CD4-positive, alpha-beta T cell treated with Interferon alpha-2 for 1 hour (primary cell): ENCODE measurements around the gene SELENOO.

ENCODE experiments used
- DNase-seq, 2 donors: peaks; one replicate each; pipeline ENCODE4 v3.0.0-alpha.2; 2020 to 2022

The SELENOO gene

GRCh38 chr22:50243685-50244419 is 43.0 kb downstream of the SELENOO start:
- DNase-seq: no peak

DNA sequence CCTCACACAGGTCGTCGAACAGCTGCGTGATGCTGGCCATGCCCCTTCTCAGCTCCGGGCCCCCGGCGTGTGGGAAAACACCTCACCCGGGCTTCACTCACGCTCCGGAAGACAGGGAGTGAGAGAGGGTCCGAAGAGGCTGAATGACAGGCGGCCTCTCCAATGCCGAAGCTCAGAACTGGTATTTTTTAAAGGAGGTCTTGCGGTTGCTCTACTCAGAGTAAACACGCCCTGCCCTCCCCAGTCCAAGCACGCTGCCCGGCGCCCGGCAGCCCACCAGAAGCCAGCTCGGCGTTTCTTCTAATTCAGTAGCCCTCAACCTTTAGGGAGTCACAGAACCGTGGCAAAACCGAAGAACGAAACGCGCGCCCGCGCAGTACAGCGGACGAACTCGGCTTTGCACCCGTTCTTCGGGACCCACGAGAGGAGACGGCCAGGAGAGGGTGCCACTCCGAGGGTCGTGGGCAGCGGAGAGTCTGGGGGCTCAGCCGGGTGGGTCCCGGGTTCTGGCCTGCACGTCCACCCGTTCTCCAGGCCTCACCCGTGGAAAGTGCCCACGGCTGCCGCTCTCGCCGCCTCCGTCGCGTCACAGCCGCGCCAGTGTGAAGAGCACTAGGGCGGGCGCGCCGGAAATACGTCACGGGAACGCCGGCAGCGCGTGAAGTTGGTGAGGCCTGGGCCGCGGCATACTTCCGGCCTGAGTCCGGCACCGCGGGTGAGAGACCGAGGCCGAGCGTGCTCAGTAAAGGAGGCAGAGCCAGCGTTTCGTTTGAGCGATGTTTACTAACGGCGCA is 43.8 kb downstream of the SELENOO start, which contains the start of gene TUBGCP6:
TSS of gene TUBGCP6 (minus strand) at position 604 of the 794 bp plus-strand sequence. CDS start at position 40, 564 bp downstream.
- DNase-seq: peak; percentile 90 to 92

- no peak for DNase-seq
These were observed 44.6 kb downstream of the SELENOO start for GRCh38 chr22:50245214-50246072.

GRCh38 chr22:50246242-50247175 is 45.7 kb downstream of the SELENOO start:
- DNase-seq: no peak

DNA sequence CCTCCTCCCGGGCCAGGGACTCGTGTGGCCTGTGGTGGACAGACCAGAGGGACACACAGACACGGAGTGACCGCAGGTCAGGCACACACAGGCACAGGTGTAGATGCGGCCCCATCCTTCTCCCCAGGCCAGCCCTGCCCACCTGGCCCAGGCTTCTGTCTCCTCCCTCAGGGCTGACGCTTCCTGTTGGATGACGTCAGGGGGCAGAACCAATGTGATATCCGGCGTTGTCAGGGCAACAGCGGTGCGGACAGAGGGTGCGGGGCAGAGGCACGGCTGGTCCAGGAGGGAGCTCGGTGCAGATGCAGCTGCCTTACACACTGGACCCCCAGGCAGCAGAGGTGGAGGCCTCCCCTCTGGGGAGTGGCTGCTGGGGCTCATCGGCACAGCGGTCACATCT is 46.9 kb downstream of the SELENOO start:
- peak; percentile 72 to 82 for DNase-seq

DNA sequence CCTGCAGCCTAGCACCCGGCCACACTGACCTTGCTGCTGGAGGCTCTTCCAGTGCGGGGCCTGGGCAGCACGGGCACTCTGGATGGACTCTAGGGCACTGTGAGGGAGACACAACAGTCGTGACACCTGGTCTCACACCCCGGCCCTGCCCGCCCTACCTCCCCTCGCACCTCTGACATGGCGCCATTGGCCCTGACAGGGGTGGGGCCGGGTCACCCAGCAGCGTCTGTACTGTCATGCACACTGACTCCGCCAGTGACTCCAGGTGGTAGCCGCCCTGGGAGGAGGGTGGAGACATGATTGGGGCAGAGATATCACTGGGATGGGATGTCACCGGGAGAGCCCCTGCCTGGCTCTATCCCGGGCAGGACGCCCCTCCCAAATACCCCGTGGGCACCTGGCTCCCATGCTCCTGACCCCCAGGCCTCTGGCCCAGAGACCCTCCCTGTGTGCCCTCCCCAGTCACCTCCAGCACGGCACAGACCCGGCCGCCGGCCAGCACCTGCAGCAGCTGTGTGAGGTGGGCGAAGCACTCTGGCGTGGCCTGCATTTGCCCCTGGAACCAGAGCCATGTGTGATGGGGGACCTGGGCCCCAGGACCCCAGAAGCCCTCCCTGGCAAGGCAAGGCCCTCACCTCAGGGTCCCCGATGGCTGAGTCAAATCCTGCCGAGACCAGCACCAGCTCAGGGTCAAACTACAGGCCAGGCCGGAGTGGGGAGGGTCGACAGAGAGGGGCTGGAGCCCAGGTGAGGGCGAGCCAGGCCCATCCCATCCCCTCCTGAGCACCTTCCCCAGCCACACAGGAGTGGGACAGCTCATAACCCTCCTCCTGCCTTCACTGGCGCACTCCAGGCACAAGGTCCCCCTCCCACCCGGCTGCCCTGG is 47.6 kb downstream of the SELENOO start:
- no peak for DNase-seq

DNA sequence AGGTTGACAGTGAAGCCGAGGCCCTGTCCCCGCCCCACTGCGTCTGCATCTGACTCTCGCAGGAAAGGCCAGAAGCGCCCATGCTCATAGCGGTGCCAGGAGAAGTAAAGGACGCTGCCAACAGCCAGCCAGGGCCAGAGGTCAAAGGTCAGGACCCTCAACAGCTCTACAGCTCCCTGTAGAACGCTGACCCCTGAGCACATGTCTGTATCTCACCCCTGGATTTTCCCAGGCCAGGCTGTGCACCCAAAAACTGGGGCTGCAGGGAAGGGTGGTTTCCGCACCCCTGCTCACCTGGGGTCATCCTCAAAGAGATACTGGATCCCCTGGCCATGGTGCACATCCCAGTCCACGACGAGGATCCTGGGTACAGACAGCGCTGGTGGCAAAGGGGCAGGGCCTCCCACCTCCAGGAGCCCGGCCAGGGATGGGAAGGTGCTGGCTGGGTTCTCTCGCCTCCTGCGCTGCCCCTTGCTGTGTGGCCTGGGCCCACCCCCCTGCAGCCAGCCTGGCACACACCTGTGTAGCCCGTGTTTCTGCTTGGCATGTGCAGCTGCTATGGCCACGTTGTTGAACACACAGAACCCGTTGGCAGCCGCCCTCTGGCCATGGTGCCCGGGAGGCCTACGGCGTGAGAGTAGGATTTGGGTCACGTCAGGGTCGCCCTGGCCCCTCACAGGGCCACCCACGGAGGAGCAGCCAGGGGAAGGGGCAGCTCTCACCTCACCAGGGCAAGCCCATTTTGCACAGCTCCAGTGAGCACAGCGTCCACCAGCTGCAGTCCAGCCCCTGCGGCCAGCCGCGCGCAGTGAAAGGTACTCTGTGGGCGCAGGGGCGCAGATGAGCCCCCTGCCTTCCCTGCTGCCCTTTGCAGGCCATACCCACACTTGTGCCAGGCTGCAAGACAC is 48.8 kb downstream of the SELENOO start:
- no peak for DNase-seq

GRCh38 chr22:50250249-50250554 is 49.4 kb downstream of the SELENOO start:
- no peak for DNase-seq

DNA sequence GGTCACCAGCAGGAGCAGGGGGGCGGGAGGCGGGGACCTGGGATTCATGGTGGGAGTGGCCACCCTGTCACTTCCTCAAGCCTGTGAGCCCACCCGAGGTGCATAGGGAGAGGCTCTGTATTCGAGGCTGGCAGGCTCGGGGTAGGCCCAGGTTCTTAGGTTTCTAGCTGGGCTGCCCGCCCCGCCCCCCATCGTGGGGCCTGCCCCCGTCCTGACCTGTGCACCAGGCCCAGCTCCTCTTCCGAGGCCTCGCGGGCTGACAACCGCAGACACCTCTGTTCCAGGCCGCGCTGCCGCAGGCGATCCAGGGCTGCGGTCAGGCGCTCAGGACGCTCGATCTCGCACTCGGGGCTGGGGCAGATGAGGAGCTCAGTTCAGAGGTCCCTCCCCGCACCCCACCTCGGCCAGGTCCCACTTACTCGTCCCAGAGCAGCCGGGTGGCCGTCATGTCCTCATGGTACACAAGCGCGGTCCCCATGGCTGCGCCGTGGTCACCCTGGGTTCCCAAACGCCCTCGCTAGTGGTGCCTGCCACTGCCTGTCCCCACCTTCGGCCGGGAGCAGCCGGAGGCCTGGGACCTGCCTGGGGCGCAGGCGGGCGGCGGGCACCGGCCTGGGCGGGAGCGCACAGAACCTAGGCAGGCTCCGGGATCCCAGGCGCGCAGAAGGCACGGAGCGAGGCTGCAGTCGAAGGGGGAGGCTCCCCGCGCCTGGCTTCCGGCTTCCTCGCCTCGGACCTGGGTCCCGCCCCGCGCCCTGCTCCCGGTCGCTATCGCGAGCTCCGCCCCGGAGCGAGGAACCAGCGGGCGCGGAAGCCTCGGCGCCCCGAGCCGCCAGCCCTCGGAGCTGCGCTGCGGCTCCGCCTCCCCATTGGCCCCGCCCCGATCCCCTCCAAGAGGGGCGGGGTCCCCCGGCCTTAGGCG is 50.0 kb downstream of the SELENOO start, which contains the start of gene HDAC10:
TSS of gene HDAC10 (minus strand) at position 711 of the 922 bp plus-strand sequence. CDS start at position 478, 233 bp downstream.
- DNase-seq: peak; percentile 77 to 86

DNA sequence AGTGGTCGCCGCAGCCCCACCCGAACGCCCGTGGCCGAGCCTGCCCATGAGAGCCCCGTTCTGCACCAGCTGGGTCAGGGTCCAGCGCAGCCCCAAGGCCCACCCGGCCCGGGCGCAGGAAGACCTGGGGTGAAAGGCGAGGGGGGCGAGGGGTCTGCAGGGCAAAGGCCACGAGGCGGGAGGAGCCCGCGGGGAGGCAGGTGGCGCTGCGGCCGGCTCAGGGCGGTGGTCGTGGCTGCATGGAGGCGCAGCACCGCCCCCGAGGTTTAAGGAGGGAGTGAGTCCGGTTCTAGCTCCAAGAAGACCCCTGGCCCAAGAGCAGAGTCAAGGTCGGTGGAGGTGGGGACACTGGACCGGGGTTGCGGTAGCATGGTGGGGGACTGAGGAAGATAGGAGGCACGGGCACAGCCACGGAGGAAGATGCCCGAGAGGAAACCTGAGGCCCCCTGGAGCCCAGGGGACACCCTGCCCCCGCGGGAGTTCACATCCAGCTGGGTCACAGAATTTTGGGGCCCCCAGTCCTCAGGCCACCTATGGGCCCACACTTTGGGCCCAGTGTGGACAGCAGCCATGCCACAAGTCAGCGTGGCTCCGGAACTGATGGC is 50.8 kb downstream of the SELENOO start:
- DNase-seq: no peak

DNA sequence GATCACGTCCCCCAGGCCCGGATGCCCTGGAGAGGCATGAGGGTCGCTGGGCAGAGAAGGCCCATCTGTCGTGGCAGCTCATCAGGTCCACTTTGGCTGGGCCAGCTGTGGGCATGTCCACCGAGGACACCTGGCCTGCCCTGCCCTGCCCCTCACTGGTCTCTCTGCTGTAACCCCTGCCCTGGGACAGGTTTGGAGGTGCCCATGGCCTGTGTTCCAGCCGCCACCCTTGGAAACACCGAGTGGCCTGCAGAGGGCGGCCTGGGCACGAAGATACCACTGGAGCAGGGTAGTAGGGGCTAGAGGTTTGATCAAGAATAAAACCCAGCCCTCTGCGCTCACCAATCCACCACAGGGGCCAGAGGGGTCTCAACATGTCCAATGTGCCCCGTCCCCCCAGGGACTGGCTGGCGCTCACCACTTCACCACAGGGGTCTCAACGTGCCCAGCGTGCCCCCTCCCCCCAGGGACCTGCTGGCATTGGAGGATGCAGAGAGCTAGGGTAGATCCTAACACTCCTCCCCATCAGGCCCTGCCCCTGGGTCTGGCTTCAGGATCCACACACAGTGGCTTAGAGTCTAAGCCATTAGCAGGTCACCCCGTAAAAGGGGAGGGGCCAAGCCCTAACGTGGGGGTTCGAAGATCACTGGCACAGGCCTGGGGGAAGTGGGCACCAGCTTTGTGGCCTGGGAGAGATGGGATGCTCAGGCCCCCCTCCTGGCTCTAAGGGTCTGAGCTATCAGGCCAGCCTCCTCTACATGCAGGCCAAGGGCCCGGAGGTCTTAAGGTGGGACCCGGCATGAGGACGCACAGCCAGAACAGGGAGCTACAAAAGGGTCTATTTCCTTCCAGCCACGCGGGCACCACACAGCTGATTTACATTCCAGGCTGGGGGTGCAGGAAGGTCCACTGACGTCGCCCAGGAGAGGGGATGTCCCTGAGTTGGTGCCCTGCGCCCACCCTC is 51.6 kb downstream of the SELENOO start:
- DNase-seq: peak; percentile 74 to 80

GRCh38 chr22:50253046-50253915 is 52.5 kb downstream of the SELENOO start:
- DNase-seq: no peak

- no peak for DNase-seq
These were observed 53.1 kb downstream of the SELENOO start for GRCh38 chr22:50253941-50254340.

DNA sequence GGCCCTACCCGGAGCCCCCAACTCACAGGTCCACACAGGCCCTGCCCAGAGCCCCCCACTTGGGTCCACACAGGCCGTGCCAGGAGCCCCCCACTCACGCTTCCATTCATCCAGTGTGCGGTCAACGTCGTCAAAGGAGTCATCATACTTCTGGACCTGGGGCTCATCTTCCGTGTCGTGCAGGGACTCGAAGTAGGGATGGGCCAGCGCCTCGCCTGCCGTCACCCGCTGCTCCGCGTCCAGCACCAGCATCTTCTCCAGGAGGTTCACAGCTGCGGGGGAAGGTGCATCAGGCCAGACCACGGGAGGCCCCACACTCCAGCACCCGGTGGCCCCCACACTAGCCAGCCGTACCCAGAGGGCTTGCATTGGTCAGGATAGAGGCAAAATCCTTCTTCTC is 54.3 kb downstream of the SELENOO start:
- DNase-seq: no peak

DNA sequence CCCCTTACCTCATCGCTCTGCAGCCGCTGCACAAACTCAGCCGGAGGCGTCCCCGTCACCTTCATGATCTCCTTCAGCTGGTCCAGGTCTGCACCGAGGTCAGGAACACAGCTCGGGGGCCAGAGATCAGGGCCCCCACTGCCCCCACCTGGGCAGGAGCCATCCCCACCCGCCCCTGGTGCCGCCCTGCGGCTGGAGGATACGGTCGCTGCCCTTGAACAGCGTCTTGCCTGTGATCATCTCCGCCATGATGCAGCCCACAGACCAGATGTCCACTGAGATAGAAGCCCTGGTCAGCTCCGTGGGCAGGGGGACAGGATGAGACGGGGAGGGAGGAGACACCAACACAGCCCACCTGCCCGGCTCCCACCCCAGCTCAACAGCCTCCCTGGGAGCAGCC is 54.8 kb downstream of the SELENOO start:
- no peak for DNase-seq
